ENCODE results near the gene ABHD6. TPM values are rescaled to one million over a fixed set of nuclear protein-coding genes. Genes with fewer than 3 reads are reported as not detected.
"Not testable (repeated sequence)": the region's sequence is repeated elsewhere in the genome, so short reads cannot be mapped to it uniquely, and the experiment has no call there.

The ABHD6 gene
- total RNA-seq, 1 experiment from 2014 or later = 11.6 TPM

DNA sequence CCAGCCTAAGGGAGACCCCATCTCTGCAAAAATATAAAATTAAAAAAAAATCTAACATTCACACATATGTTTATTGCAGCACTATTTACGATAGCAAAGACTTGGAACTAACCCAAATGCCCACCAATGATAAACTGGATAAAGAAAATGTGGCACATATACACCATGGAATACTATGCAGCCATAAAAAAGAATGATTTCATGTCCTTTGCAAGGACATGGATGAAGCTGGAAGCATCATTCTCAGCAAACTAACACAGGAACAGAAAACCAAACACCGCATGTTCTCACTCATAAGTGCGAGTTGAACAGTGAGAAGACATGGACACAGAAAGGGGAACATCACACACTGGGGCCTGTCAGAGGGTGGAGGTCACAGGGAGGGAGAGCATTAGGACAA lies 35.8 kb downstream of the ABHD6 start:
- DNase-seq (ENCODE audit: low read depth) = not testable (repeated sequence)

DNA sequence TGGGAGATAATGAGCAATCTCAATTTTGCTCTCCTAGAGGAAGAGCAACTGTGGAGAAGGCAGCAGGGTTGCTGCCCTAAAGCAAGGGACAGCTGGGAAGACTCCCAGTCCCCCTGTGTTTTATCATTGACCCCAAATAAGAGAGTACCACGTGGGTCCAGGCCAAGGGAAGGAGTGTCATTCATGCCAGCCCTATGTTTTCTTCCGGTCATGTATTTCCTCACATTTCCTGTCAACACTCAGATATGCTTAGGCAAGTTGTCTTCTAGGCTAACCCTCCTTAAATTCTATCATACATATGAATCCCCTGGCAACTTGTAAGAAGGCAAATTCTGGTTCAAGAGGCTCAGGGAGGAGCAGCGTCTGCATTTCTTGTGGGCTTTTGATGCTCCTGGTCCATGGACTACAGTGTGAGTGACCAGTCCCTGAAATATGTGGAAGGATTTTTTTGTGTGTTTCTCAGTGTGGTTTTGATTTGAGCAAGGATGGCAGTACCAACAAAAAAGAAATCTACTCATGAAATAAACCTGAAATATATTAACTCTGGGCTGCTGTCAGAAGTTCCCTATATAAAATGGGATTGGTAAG lies 36.5 kb downstream of the ABHD6 start:
- no peak for DNase-seq (ENCODE audit: low read depth)

DNA sequence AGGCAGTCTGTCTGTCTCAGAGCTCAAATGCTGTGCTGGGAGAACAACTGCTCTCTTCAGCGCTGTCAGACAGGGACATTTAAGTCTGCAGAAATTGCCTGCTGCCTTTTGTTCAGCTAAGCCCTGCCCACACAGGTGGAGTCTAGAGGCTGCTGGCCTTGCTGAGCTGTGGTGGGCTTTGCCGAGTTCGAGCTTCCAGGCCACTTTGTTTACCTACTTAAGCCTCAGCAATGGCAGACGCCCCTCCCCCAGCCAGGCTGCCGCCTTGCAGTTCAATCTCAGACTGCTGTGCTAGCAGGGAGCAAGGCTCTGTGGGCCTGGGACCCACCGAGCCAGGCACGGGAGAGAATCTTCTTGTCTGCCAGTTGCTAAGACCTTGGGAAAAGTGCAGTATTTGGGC lies 43.5 kb downstream of the ABHD6 start:
- DNase-seq (ENCODE audit: low read depth) = no peak

- DNase-seq (ENCODE audit: low read depth) = no peak
Measured at GRCh38 chr3:58285334-58285733, 47.7 kb downstream of the ABHD6 start.

- DNase-seq (ENCODE audit: low read depth) = no peak
Measured at GRCh38 chr3:58287354-58287753, 49.8 kb downstream of the ABHD6 start.

GRCh38 chr3:58288011-58288728 lies 50.6 kb downstream of the ABHD6 start:
- DNase-seq (ENCODE audit: low read depth) = no peak

DNA sequence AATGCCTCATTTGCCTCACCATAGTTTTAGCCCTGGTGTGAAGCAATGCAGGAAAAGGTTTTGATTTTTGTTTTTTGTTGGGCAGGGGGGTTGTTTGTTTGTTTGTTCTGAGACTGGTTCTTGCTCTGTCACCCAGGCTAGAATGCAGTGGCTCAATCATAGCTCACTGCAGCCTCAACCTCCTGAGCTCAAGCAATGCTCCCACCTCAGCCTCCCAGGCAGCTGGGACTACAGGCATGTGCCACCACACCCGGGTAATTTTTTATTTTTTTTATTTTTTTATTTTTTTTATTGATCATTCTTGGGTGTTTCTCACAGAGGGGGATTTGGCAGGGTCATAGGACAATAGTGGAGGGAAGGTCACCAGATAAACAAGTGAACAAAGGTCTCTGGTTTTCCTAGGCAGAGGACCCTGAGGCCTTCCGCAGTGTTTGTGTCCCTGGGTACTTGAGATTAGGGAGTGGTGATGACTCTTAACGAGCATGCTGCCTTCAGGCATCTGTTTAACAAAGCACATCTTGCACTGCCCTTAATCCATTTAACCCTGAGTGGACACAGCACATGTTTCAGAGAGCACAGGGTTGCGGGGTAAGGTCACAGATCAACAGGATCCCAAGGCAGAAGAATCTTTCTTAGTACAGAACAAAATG lies 51.5 kb downstream of the ABHD6 start:
- not testable (repeated sequence) for DNase-seq (ENCODE audit: low read depth)

DNA sequence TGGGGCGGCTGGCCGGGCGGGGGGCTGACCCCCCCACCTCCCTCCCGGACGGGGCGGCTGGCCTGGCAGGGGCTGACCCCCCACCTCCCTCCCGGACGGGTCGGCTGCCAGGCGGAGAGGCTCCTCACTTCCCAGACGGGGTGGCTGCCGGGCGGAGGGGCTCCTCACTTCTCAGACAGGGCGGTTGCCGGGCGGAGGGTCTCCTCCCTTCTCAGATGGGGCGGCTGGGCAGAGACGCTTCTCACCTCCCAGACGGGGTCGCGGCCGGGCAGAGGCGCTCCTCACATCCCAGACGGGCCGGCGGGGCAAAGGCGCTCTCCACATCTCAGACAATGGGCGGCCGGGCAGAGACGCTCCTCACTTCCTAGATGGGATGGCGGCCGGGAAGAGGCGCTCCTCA lies 52.9 kb downstream of the ABHD6 start:
- DNase-seq (ENCODE audit: low read depth) = not testable (repeated sequence)

DNA sequence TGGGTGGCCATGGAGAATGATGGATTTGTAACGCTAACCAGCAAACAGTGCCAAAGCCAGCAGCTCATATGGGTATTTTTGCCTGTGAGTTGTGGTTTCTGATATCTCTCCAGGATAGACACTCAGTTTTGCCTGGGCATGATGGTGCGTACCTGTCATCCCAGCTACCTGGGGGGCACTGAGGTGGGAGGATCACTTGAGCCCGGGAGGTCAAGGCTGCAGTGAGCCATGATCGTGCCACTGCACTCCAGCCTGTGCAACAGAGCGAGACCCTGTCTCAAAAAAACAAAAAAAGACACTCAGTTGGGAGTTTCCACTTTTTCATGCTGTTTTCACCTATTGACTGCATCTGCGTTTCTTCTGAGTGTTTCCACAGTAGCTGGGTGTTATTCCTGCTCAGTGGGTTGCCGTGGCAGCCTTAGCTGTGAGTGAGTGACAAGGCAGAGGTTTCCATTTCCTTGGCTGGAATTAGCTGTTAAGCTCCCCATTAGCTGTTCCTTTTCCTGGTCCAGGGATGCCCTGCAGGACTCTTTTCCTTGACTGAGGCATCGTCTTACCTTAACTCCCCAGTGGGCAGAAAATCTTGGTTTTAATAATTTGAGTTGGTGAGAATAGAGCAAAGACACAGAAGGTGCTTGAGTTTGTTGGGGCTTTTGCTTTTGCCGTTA lies 54.2 kb downstream of the ABHD6 start:
- no peak for DNase-seq (ENCODE audit: low read depth)

GRCh38 chr3:58292866-58293265 lies 55.3 kb downstream of the ABHD6 start:
- DNase-seq (ENCODE audit: low read depth) = no peak

- DNase-seq (ENCODE audit: low read depth) = no peak
Measured at GRCh38 chr3:58293516-58293915, 55.9 kb downstream of the ABHD6 start.

GRCh38 chr3:58296269-58296668 lies 58.7 kb downstream of the ABHD6 start:
- no peak for DNase-seq (ENCODE audit: low read depth)

GRCh38 chr3:58296843-58297242 lies 59.3 kb downstream of the ABHD6 start:
- no peak for DNase-seq (ENCODE audit: low read depth)

DNA sequence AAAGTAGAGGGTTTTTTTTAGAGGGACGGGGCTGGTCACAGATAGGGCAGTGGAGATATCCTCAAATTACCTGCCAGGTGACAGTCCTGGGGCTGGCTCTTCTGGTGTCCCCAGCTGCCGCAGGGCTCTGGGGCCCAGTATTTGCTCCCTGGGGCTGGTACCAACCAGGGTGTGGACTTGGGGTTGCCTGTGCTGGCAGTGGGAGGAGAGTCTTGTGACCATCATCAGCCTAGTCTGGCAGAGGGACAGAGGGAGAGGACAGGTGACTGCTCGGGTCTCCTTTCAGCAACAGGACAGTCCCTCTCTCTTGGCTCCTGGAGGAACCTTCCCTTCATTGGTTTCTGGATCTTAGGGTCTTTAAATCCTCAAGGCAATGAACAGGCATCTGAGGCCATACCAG lies 60.6 kb downstream of the ABHD6 start:
- no peak for DNase-seq (ENCODE audit: low read depth)

- no peak for DNase-seq (ENCODE audit: low read depth)
Measured at GRCh38 chr3:58299075-58299474, 61.5 kb downstream of the ABHD6 start.

DNA sequence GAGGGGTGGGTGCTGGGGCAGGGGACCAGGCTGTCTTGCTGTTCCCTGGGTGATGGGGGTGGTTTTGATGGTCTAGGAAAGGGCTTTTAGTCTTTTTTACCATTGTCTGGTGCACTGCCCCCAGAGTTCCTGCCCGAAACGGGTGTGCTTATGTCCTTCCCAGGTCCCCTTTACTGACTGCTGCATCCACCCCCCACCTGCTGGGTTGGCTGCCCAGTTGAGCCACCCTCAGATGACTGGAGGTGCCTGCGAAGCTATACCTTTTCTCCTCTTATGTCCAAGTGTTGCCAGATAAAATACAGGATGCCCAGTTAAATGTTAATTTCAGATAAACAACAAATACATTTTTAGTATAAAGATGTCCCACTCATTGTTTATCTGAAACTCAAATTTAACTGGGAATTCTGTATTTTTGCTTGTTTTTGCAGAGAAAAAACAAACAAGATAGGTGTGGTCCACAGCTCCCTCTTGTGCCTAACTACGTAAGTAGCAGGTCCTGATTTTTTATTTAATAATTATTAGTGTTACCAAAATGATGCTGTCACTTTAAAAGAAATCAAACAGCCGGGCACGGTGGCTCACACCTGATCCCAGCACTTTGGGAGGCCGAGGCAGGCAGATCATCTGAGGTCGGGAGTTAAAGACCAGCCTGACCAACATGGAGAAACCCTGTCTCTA lies 62.4 kb downstream of the ABHD6 start:
- DNase-seq (ENCODE audit: low read depth) = peak; percentile 31

DNA sequence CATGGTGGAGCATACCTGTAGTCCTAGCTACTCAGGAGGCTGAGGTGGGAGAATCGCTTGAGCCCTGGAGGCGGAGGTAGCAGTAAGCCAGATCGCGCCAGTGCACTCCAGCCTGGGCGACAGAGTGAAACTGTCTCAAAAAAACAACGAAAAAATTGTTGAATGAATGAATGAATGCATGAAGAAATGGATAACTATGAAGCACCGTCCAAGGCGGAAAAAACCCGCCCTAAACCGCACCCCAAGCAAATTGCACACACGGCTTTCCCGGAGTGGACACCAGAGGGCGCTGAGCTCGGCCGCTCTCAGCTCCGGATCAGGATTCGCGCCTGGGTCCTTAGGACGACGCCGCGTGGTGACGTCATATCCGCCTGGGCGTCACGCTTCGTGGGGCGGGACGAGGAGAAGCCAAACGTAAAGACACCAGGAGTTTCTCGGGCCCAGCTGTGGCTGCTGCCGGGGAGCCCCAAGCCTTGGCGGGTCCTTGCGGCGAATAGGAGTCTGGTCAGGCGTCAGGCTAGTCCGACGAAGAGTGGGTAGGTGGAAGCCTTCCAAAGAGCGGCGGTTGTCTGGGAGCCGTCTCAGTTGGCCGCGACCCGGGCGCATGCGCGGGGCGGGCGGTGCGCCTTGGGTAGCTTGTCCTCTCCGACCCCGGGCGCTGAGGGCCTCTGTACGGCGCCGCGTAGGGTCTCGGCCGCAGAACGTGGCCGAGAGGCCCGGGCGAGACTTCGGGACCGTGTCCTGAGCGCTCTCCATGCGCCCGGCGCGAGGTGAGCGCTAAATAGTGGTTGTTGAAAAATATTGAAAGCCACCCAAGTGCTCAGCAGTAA lies 68.5 kb downstream of the ABHD6 start, which contains the start of the genes HTD2 and RPP14:
Gene HTD2 (plus strand): TSS at position 639 of the 830 bp plus-strand sequence. CDS start 11,094 bp downstream, outside the sequence.
Gene RPP14 (plus strand): TSS at position 364 of the 830 bp plus-strand sequence. CDS start 4,085 bp downstream, outside the sequence.
- peak; percentile 91 for DNase-seq (ENCODE audit: low read depth)

DNA sequence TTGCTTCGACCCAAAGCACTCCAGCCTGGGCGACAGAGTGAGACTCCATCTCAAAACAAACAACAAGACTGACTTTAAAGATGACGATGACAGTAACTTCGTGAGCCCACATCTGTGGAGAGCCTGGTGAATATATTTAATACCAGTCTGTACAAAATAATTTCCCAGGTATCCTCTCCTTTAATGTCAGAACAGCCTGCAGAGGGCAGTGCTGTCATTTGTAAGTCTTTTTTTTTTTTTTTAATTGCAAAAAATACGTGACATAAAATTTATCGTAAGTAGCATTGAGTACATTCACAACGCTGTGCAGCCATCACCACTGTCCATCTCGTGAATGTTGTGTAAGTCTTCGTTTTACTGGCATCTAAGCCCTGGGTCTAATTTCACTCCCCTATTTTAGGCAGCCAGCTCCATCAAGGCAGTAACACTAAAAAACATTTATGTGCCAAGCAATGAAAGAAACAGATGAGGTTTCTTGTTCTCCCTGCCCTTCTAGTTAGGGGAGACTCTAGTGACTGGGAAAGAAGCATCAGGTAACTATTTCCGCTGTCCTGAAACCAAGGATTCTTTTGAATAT lies 70.1 kb downstream of the ABHD6 start:
- DNase-seq (ENCODE audit: low read depth) = peak; percentile 45

- DNase-seq (ENCODE audit: low read depth) = no peak
Measured at GRCh38 chr3:58308728-58309127, 71.1 kb downstream of the ABHD6 start.

DNA sequence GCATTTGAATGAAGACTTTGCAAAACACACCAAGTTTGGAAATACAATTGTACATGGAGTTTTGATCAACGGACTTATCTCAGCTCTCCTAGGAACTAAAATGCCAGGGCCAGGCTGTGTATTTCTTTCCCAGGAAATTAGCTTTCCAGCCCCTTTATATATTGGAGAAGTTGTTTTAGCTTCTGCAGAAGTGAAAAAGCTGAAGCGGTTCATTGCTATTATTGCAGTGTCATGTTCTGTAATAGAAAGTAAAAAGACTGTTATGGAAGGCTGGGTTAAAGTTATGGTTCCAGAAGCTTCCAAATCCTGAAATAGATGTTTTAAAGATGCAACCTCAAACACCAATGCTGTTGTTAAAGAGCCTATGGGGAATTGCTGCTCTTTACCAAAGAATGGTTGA lies 80.2 kb downstream of the ABHD6 start:
- DNase-seq (ENCODE audit: low read depth) = no peak
